Measurements from ENCODE around the gene NBEA.

Gene NBEA

DNA sequence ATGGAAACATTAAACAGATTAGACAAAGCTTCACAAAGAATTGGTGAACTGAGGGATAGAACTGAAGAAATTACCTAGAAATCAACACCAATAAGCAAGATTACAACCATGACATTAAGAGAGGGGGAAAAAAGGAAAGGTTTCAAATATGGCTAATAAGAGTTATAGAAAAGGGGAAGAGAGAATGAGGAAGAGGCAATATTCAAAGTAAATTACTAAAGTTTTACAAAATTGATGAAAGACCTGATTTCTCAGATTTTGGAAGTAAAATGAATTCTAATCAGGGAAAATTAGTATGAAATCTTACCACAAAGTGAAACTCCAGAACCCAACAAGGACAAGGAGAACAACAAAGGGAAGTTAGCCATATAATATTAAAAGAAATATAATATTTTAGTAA, 187.4 kb downstream of the NBEA start:
- no peaks in the 10 kb centered on the region for H3K36me3 ChIP-seq (replicated peaks in 1 of 2; ENCODE audit: control insufficient read depth in 2 of 2, insufficient read depth in 2 of 2, low read length in 2 of 2)
- H3K4ac ChIP-seq (ENCODE audit: low read length): no peak overlapping the region
- no peak overlapping the region for H2BK12ac ChIP-seq (ENCODE audit: low read length)

DNA sequence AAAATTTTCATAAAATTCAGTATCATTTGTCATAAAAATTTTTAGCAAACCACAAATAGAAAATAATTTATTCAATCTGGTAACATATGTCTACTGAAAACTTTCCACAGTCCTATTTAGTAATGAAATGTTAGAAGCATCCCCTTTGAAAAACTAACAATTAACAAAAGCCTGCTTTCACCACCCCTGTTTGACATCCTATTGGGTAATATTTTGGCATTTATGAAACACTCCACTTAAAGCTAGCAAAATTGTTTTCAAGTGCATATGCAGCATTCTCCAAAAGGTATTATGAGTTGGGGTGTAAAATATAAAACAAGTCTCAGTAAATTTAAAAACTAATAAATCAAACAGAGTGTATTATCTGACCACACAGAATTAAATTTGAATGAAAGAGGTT, 189.4 kb downstream of the NBEA start:
- H2AK5ac ChIP-seq (ENCODE audit: low read depth, low read length): no peak overlapping the region
- H4K91ac ChIP-seq (ENCODE audit: low read depth, low read length, poor library complexity): no peak overlapping the region
- H3K4ac ChIP-seq (ENCODE audit: low read length): no peak overlapping the region
- H2BK12ac ChIP-seq (ENCODE audit: low read length): no peak overlapping the region
- DNase-seq (ENCODE audit: low spot score): no peak
- H3K9ac ChIP-seq (ENCODE audit: low read depth, low read length, poor library complexity): no peak overlapping the region
- H2BK5ac ChIP-seq (ENCODE audit: low read length): no peak overlapping the region
- H3K23ac ChIP-seq (ENCODE audit: low read depth, low read length, poor library complexity): no peak overlapping the region
- H2BK15ac ChIP-seq (ENCODE audit: low read length): no peak overlapping the region
- H3K9me3 ChIP-seq (replicated peaks in 1 of 2; ENCODE audit: control insufficient read depth in 2 of 2, insufficient read depth in 1 of 2, low read depth in 1 of 2, low read length in 2 of 2): no peaks in the 10 kb centered on the region
- H3K36me3 ChIP-seq (replicated peaks in 1 of 2; ENCODE audit: control insufficient read depth in 2 of 2, insufficient read depth in 2 of 2, low read length in 2 of 2): no peaks in the 10 kb centered on the region
- H3K27me3 ChIP-seq (ENCODE audit: control insufficient read depth in 3 of 3, insufficient read depth in 3 of 3, low read depth in 1 of 3, low read length in 3 of 3): no peaks in the 10 kb centered on the region
- H3K18ac ChIP-seq (ENCODE audit: low read length): no peak overlapping the region
- no peaks in the 10 kb centered on the region for H3K79me1 ChIP-seq (ENCODE audit: low read depth, low read length)
- H2BK120ac ChIP-seq (ENCODE audit: low read depth, low read length): no peak overlapping the region
- no peaks in the 10 kb centered on the region for H3K4me1 ChIP-seq (ENCODE audit: control insufficient read depth in 2 of 2, insufficient read depth in 1 of 2, low read depth in 1 of 2, low read length in 2 of 2)
- no peak overlapping the region for H3K27ac ChIP-seq (replicated peaks; ENCODE audit: low read length)
- no peak overlapping the region for H3K14ac ChIP-seq (ENCODE audit: low read length)
- H3K4me3 ChIP-seq (ENCODE audit: low read length in 2 of 2): no peak overlapping the region
- no peak overlapping the region for H2AFZ ChIP-seq (ENCODE audit: low read length)
- H3K4me2 ChIP-seq (ENCODE audit: insufficient read depth, low read length, poor library complexity, severe bottlenecking): no peak overlapping the region
- H4K8ac ChIP-seq (ENCODE audit: low read depth, low read length): no peak overlapping the region

More for the DNA sequence above, 187.4 kb downstream of the NBEA start:
- Histone ChIP-seq H4K8ac (ENCODE audit: low read depth, low read length) (no peak overlapping the region), H2AK5ac (ENCODE audit: low read depth, low read length) (no peak overlapping the region), H3K27me3 (ENCODE audit: control insufficient read depth in 3 of 3, insufficient read depth in 3 of 3, low read depth in 1 of 3, low read length in 3 of 3) (no peaks in the 10 kb centered on the region), H2AFZ (ENCODE audit: low read length) (no peak overlapping the region), H3K14ac (ENCODE audit: low read length) (no peak overlapping the region), H3K23ac (ENCODE audit: low read depth, low read length, poor library complexity) (no peak overlapping the region), H3K79me1 (ENCODE audit: low read depth, low read length) (no peaks in the 10 kb centered on the region), H3K27ac (replicated peaks; ENCODE audit: low read length) (no peak overlapping the region), H3K4me3 (ENCODE audit: low read length in 2 of 2) (no peak overlapping the region), H3K9me3 (replicated peaks in 1 of 2; ENCODE audit: control insufficient read depth in 2 of 2, insufficient read depth in 1 of 2, low read depth in 1 of 2, low read length in 2 of 2) (no peaks in the 10 kb centered on the region), H2BK15ac (ENCODE audit: low read length) (no peak overlapping the region), H3K18ac (ENCODE audit: low read length) (no peak overlapping the region), H2BK5ac (ENCODE audit: low read length) (no peak overlapping the region), H3K9ac (ENCODE audit: low read depth, low read length, poor library complexity) (no peak overlapping the region), H4K91ac (ENCODE audit: low read depth, low read length, poor library complexity) (no peak overlapping the region), H3K4me2 (ENCODE audit: insufficient read depth, low read length, poor library complexity, severe bottlenecking) (no peak overlapping the region), H2BK120ac (ENCODE audit: low read depth, low read length) (no peak overlapping the region), H3K4me1 (ENCODE audit: control insufficient read depth in 2 of 2, insufficient read depth in 1 of 2, low read depth in 1 of 2, low read length in 2 of 2) (no peaks in the 10 kb centered on the region)
- DNase-seq (ENCODE audit: low spot score): no peak

DNA sequence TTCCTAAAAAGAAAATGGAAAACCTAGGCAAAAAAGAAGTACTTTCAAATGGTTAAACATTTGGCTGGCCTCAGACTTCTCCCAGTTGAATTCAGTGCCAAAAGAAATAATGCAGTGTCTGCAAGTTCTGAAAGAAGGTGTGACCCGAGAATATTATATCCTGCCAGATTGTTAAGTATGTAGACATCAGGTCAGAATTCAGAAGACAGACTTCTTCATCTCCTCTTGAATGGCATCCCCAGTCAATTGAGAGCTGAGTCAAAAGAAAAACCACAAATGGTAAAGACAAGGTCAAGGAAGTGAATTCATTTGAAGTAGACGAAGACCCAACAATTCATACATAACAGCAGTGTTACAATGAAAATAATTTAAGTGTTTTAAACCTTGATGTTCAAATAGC, 194.5 kb downstream of the NBEA start:
- Histone ChIP-seq H2BK12ac (ENCODE audit: low read length) (no peak overlapping the region), H3K14ac (ENCODE audit: low read length) (no peak overlapping the region), H2BK15ac (ENCODE audit: low read length) (no peak overlapping the region), H2BK5ac (ENCODE audit: low read length) (no peak overlapping the region), H3K9ac (ENCODE audit: low read depth, low read length, poor library complexity) (no peak overlapping the region), H3K4ac (ENCODE audit: low read length) (no peak overlapping the region), H2AFZ (ENCODE audit: low read length) (no peak overlapping the region), H4K91ac (ENCODE audit: low read depth, low read length, poor library complexity) (no peak overlapping the region), H3K27me3 (ENCODE audit: control insufficient read depth in 3 of 3, insufficient read depth in 3 of 3, low read depth in 1 of 3, low read length in 3 of 3) (no peaks in the 10 kb centered on the region), H3K23ac (ENCODE audit: low read depth, low read length, poor library complexity) (no peak overlapping the region), H4K8ac (ENCODE audit: low read depth, low read length) (no peak overlapping the region), H3K18ac (ENCODE audit: low read length) (no peak overlapping the region), H3K36me3 (replicated peaks in 1 of 2; ENCODE audit: control insufficient read depth in 2 of 2, insufficient read depth in 2 of 2, low read length in 2 of 2) (no peaks in the 10 kb centered on the region), H2BK120ac (ENCODE audit: low read depth, low read length) (no peak overlapping the region), H3K79me1 (ENCODE audit: low read depth, low read length) (no peaks in the 10 kb centered on the region), H3K4me3 (ENCODE audit: low read length in 2 of 2) (no peak overlapping the region), H2AK5ac (ENCODE audit: low read depth, low read length) (no peak overlapping the region), H3K4me2 (ENCODE audit: insufficient read depth, low read length, poor library complexity, severe bottlenecking) (no peak overlapping the region), H3K4me1 (ENCODE audit: control insufficient read depth in 2 of 2, insufficient read depth in 1 of 2, low read depth in 1 of 2, low read length in 2 of 2) (no peaks in the 10 kb centered on the region), H3K27ac (replicated peaks; ENCODE audit: low read length) (no peak overlapping the region), H3K9me3 (replicated peaks in 1 of 2; ENCODE audit: control insufficient read depth in 2 of 2, insufficient read depth in 1 of 2, low read depth in 1 of 2, low read length in 2 of 2) (no peaks in the 10 kb centered on the region)
- WGBS, 2 donors (ENCODE audit: extremely low coverage in 2 of 2, insufficient read length in 2 of 2, insufficient replicate concordance in 1 of 2): no CpG with 5 or more reads among the region's 2 CpGs
- no peak for DNase-seq (ENCODE audit: low spot score)

DNA sequence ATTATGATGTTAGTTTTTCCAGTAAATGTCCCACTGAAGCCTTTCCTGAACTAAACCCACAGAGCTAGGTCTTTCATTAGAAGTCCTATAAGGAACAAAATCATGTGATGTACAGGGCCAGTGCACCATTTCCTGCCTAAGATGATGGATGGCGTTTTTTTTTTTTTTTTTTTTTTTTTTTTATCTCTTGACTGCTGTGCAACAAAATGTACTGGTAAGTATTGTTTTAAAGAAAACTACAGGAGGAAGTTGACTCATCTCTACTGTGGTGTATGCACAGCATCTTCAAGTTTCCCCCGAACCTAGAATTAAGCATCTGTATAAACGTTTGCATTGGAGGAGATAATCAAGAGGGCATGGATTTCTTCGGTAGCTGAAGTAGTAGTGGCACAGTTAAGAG, 197.5 kb downstream of the NBEA start:
- Histone ChIP-seq H3K4me1 (ENCODE audit: control insufficient read depth in 2 of 2, insufficient read depth in 1 of 2, low read depth in 1 of 2, low read length in 2 of 2) (peaks cover 0 to 1% of the 10 kb centered on the region in 2 donors), H4K8ac (ENCODE audit: low read depth, low read length) (no peak overlapping the region), H2BK5ac (ENCODE audit: low read length) (no peak overlapping the region), H3K23ac (ENCODE audit: low read depth, low read length, poor library complexity) (no peak overlapping the region), H3K4me2 (ENCODE audit: insufficient read depth, low read length, poor library complexity, severe bottlenecking) (no peak overlapping the region), H3K79me1 (ENCODE audit: low read depth, low read length) (no peaks in the 10 kb centered on the region), H3K9ac (ENCODE audit: low read depth, low read length, poor library complexity) (no peak overlapping the region), H2BK12ac (ENCODE audit: low read length) (no peak overlapping the region), H3K14ac (ENCODE audit: low read length) (no peak overlapping the region), H3K18ac (ENCODE audit: low read length) (no peak overlapping the region), H2BK120ac (ENCODE audit: low read depth, low read length) (no peak overlapping the region), H2AK5ac (ENCODE audit: low read depth, low read length) (no peak overlapping the region), H2AFZ (ENCODE audit: low read length) (no peak overlapping the region), H3K36me3 (replicated peaks in 1 of 2; ENCODE audit: control insufficient read depth in 2 of 2, insufficient read depth in 2 of 2, low read length in 2 of 2) (peaks cover 0 to 2% of the 10 kb centered on the region in 2 donors), H3K4me3 (ENCODE audit: low read length in 2 of 2) (no peak overlapping the region), H4K91ac (ENCODE audit: low read depth, low read length, poor library complexity) (no peak overlapping the region), H2BK15ac (ENCODE audit: low read length) (no peak overlapping the region), H3K9me3 (replicated peaks in 1 of 2; ENCODE audit: control insufficient read depth in 2 of 2, insufficient read depth in 1 of 2, low read depth in 1 of 2, low read length in 2 of 2) (no peaks in the 10 kb centered on the region), H3K4ac (ENCODE audit: low read length) (no peak overlapping the region), H3K27ac (replicated peaks; ENCODE audit: low read length) (no peak overlapping the region), H3K27me3 (ENCODE audit: control insufficient read depth in 3 of 3, insufficient read depth in 3 of 3, low read depth in 1 of 3, low read length in 3 of 3) (no peaks in the 10 kb centered on the region)
- DNase-seq (ENCODE audit: low spot score): no peak
- WGBS, 2 donors (ENCODE audit: extremely low coverage in 2 of 2, insufficient read length in 2 of 2, insufficient replicate concordance in 1 of 2): no CpG with 5 or more reads among the region's 4 CpGs
